Measurements from ENCODE around the gene ADK. TPM values are rescaled to one million over a fixed set of nuclear protein-coding genes. Genes with fewer than 3 reads are reported as not detected.

ADK gene
- total and polyA plus RNA-seq, 2 experiments from 2014 or later = 39.9 to 53.0 TPM

DNA sequence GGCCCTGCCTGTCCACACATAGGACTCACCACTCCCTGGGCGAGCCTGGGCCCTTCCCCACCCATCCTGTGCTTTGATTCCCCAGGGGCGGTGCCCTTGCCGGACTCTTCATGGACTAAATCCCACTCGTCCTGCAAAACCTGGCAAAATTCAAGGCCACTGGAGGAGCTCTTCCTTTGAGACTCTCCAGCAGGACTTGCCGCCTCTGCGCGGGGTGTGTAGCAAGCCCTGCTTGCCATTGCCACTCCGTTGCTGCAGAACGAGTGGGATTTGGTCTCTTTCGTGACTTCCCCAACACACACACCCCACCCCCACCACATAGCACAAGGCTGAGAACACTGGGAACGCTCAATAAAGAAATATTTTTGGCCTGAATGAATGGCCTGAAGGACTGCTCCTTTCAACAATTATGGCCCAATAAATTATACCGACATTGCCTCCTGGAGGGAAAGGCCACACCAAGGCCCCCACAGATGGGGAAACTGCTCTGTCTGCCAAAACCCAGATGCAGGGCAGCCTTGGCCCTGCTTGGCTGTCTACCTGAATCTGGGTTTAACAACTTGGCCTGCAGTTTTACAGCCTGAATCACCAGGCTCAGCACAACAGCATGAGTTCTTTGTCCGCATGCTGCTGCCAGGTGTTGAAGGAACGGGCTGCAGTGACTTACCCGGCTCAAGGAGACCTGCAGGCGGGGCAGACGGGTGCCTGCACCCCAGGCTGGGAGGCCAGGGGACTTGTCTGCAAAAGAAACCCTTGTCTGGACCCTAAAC lies 602.6 kb downstream of the ADK start:
- Histone ChIP-seq H3K79me2 (replicated peaks; ENCODE audit: insufficient read depth) (no peaks in the 10 kb centered on the region), H3F3A (replicated peaks; ENCODE audit: low read depth) (no peaks in the 10 kb centered on the region), H4K20me1 (replicated peaks; ENCODE audit: insufficient read depth) (no peaks in the 10 kb centered on the region), H3K27me3 (ENCODE audit: insufficient read depth) (no peaks in the 10 kb centered on the region), H3K4me1 (ENCODE audit: insufficient read depth) (peaks cover 6% of the 10 kb centered on the region; the same call in 1 of the 2 replicates), H3K4me3 (no peak overlapping the region), H3K9me2 (ENCODE audit: insufficient read depth) (no peaks in the 10 kb centered on the region), H3K27ac (ENCODE audit: low read depth) (no peak overlapping the region), H2AFZ (peak overlapping the region; percentile 94), H3K36me3 (ENCODE audit: insufficient read depth) (no peaks in the 10 kb centered on the region), H3K4me2 (no peak overlapping the region)
- Mint-ChIP-seq H3K27me3 (ENCODE audit: insufficient read depth, low read depth, poor library complexity) (peaks cover 5% of the 10 kb centered on the region), H3K27ac (peak overlapping the region; percentile 56; the same call in 1 of the 2 replicates), H3K9me3 (no peaks in the 10 kb centered on the region), H3K36me3 (ENCODE audit: low read depth) (no peaks in the 10 kb centered on the region), H3K4me1 (peaks cover 16% of the 10 kb centered on the region), H3K4me3 (no peak overlapping the region)
- peak; percentile 19 for DNase-seq (ENCODE audit: low spot score)
- peak; percentile 84 for ATAC-seq
- TF ChIP-seq ZNF114 (CRISPR knock-in tag; IDR thresholded peaks at IDR 0.05) (no peak), NANOG (IDR thresholded peaks at IDR 0.05; ENCODE audit: borderline replicate concordance) (no peak), ZNF331 (CRISPR knock-in tag; IDR thresholded peaks at IDR 0.05; ENCODE audit: low read depth) (no peak), CREB1 (CRISPR knock-in tag; IDR thresholded peaks at IDR 0.05; ENCODE audit: low read depth) (no peak), JUNB (IDR thresholded peaks at IDR 0.05; ENCODE audit: unreplicated experiment) (no peak), STAT1 (IDR thresholded peaks at IDR 0.05; ENCODE audit: unreplicated experiment) (no peak), EZH2phosphoT487 (IDR thresholded peaks at IDR 0.05; ENCODE audit: unreplicated experiment) (no peak), EZH2 (IDR thresholded peaks at IDR 0.05; ENCODE audit: low read depth, unreplicated experiment) (no peak), POLR2AphosphoS5 (IDR thresholded peaks at IDR 0.05; ENCODE audit: low read depth) (no peak)
- TF ChIP-seq, protein P1, sequence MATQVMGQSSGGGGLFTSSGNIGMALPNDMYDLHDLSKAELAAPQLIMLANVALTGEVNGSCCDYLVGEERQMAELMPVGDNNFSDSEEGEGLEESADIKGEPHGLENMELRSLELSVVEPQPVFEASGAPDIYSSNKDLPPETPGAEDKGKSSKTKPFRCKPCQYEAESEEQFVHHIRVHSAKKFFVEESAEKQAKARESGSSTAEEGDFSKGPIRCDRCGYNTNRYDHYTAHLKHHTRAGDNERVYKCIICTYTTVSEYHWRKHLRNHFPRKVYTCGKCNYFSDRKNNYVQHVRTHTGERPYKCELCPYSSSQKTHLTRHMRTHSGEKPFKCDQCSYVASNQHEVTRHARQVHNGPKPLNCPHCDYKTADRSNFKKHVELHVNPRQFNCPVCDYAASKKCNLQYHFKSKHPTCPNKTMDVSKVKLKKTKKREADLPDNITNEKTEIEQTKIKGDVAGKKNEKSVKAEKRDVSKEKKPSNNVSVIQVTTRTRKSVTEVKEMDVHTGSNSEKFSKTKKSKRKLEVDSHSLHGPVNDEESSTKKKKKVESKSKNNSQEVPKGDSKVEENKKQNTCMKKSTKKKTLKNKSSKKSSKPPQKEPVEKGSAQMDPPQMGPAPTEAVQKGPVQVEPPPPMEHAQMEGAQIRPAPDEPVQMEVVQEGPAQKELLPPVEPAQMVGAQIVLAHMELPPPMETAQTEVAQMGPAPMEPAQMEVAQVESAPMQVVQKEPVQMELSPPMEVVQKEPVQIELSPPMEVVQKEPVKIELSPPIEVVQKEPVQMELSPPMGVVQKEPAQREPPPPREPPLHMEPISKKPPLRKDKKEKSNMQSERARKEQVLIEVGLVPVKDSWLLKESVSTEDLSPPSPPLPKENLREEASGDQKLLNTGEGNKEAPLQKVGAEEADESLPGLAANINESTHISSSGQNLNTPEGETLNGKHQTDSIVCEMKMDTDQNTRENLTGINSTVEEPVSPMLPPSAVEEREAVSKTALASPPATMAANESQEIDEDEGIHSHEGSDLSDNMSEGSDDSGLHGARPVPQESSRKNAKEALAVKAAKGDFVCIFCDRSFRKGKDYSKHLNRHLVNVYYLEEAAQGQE (IDR thresholded peaks at IDR 0.05; ENCODE audit: unreplicated experiment) = no peak
- TF ChIP-seq, protein P2, sequence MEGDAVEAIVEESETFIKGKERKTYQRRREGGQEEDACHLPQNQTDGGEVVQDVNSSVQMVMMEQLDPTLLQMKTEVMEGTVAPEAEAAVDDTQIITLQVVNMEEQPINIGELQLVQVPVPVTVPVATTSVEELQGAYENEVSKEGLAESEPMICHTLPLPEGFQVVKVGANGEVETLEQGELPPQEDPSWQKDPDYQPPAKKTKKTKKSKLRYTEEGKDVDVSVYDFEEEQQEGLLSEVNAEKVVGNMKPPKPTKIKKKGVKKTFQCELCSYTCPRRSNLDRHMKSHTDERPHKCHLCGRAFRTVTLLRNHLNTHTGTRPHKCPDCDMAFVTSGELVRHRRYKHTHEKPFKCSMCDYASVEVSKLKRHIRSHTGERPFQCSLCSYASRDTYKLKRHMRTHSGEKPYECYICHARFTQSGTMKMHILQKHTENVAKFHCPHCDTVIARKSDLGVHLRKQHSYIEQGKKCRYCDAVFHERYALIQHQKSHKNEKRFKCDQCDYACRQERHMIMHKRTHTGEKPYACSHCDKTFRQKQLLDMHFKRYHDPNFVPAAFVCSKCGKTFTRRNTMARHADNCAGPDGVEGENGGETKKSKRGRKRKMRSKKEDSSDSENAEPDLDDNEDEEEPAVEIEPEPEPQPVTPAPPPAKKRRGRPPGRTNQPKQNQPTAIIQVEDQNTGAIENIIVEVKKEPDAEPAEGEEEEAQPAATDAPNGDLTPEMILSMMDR (conservative IDR thresholded peaks at IDR 0.05; ENCODE audit: low read depth in 2 of 2) = no peak
- TF ChIP-seq, protein P3, sequence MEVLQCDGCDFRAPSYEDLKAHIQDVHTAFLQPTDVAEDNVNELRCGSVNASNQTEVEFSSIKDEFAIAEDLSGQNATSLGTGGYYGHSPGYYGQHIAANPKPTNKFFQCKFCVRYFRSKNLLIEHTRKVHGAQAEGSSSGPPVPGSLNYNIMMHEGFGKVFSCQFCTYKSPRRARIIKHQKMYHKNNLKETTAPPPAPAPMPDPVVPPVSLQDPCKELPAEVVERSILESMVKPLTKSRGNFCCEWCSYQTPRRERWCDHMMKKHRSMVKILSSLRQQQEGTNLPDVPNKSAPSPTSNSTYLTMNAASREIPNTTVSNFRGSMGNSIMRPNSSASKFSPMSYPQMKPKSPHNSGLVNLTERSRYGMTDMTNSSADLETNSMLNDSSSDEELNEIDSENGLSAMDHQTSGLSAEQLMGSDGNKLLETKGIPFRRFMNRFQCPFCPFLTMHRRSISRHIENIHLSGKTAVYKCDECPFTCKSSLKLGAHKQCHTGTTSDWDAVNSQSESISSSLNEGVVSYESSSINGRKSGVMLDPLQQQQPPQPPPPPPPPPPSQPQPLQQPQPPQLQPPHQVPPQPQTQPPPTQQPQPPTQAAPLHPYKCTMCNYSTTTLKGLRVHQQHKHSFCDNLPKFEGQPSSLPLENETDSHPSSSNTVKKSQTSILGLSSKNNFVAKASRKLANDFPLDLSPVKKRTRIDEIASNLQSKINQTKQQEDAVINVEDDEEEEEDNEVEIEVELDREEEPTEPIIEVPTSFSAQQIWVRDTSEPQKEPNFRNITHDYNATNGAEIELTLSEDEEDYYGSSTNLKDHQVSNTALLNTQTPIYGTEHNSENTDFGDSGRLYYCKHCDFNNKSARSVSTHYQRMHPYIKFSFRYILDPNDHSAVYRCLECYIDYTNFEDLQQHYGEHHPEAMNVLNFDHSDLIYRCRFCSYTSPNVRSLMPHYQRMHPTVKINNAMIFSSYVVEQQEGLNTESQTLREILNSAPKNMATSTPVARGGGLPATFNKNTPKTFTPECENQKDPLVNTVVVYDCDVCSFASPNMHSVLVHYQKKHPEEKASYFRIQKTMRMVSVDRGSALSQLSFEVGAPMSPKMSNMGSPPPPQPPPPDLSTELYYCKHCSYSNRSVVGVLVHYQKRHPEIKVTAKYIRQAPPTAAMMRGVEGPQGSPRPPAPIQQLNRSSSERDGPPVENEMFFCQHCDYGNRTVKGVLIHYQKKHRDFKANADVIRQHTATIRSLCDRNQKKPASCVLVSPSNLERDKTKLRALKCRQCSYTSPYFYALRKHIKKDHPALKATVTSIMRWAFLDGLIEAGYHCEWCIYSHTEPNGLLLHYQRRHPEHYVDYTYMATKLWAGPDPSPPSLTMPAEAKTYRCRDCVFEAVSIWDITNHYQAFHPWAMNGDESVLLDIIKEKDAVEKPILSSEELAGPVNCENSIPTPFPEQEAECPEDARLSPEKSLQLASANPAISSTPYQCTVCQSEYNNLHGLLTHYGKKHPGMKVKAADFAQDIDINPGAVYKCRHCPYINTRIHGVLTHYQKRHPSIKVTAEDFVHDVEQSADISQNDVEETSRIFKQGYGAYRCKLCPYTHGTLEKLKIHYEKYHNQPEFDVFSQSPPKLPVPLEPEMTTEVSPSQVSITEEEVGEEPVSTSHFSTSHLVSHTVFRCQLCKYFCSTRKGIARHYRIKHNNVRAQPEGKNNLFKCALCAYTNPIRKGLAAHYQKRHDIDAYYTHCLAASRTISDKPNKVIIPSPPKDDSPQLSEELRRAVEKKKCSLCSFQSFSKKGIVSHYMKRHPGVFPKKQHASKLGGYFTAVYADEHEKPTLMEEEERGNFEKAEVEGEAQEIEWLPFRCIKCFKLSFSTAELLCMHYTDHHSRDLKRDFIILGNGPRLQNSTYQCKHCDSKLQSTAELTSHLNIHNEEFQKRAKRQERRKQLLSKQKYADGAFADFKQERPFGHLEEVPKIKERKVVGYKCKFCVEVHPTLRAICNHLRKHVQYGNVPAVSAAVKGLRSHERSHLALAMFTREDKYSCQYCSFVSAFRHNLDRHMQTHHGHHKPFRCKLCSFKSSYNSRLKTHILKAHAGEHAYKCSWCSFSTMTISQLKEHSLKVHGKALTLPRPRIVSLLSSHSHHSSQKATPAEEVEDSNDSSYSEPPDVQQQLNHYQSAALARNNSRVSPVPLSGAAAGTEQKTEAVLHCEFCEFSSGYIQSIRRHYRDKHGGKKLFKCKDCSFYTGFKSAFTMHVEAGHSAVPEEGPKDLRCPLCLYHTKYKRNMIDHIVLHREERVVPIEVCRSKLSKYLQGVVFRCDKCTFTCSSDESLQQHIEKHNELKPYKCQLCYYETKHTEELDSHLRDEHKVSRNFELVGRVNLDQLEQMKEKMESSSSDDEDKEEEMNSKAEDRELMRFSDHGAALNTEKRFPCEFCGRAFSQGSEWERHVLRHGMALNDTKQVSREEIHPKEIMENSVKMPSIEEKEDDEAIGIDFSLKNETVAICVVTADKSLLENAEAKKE (CRISPR knock-in tag; IDR thresholded peaks at IDR 0.05) = no peak
- TF ChIP-seq, protein P4, sequence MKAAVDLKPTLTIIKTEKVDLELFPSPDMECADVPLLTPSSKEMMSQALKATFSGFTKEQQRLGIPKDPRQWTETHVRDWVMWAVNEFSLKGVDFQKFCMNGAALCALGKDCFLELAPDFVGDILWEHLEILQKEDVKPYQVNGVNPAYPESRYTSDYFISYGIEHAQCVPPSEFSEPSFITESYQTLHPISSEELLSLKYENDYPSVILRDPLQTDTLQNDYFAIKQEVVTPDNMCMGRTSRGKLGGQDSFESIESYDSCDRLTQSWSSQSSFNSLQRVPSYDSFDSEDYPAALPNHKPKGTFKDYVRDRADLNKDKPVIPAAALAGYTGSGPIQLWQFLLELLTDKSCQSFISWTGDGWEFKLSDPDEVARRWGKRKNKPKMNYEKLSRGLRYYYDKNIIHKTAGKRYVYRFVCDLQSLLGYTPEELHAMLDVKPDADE (IDR thresholded peaks at IDR 0.05) = no peak
